Body of pancreas (tissue), 4 donors: ENCODE data around the gene SAYSD1. TPM values are rescaled to one million over a fixed set of nuclear protein-coding genes. Genes with fewer than 3 reads are reported as not detected.

Source experiments
- ATAC-seq: fragments of 150-250 bp; one replicate; pipeline ENCODE4 v1.9.1; 2016
- DNase-seq, 4 donors: peaks; one replicate each; pipeline ENCODE4 v3.0.0-alpha.2; 2019
- H3K27ac ChIP-seq, 4 donors: fragments of 200-600 bp; sonication (generic); 1 replicate in 3 of 4; 2 replicates in 1 of 4; pipeline versions ENCODE4 v1.5.1 to v1.6.1; 2016 to 2019; ENCODE audit warnings: mild to moderate bottlenecking in 1 of 4, mixed read lengths in 1 of 4, moderate library complexity in 1 of 4
- H3K27me3 ChIP-seq, 2 donors: fragments of 200-600 bp; sonication (generic); one replicate each; pipeline ENCODE4 v1.6.0; 2016; ENCODE audit warnings: mild to moderate bottlenecking in 1 of 2
- H3K36me3 ChIP-seq, 2 donors: fragments of 200-600 bp; sonication (generic); replicated peaks in 1 of 2; 2 replicates each; pipeline ENCODE4 v1.5.1; 2016; ENCODE audit warnings: low read depth in 2 of 2; ENCODE audit not compliant: insufficient read depth in 1 of 2
- H3K4me1 ChIP-seq: fragments of 200-600 bp; sonication (generic); one replicate; pipeline ENCODE4 v1.6.0; 2016
- H3K4me3 ChIP-seq, 2 donors: fragments of 200-600 bp; sonication (generic); 1 replicate in 1 of 2; 2 replicates in 1 of 2; pipeline ENCODE4 v1.5.1; 2016 to 2019
- H3K9me3 ChIP-seq, 3 donors: fragments of 200-600 bp; sonication (generic); 1 replicate in 2 of 3; 2 replicates in 1 of 3; pipeline ENCODE4 v1.5.1; 2016
- CTCF ChIP-seq, 7 experiments: fragments of 450-650 bp in 4 of 7; fragments of 200-600 bp in 3 of 7; sonication (generic) in 3 of 7; IDR thresholded peaks; one replicate each; pipeline ENCODE4 v1.5.1; 2016 to 2019; ENCODE audit warnings: antibody characterized with exemption in 7 of 7
- POLR2A ChIP-seq, 3 donors: fragments of 450-650 bp; IDR thresholded peaks; one replicate each; pipeline ENCODE4 v1.6.1; 2016; ENCODE audit warnings: antibody characterized with exemption in 3 of 3, mild to moderate bottlenecking in 2 of 3
- WGBS, 2 donors: methylation state at CpG; one replicate each; pipeline ENCODE4 v1.1.5; 2017; 5-methylcytosine and 5-hydroxymethylcytosine counted together
- intact Hi-C: fragments of 100-400 bp; cut with DNase I; formaldehyde crosslinking; loops from one replicate; pipeline ENCODE4 v1.15.1; 2023
- total RNA-seq, 2 donors: library from RNA; depleted of rRNA; stranded (reverse); fragments of >200 nt; gene quantifications; one replicate each; pipeline ENCODE4 v1.1.0, GENCODE V29; 2016

Gene SAYSD1
- total RNA-seq, result 10 to 100 TPM in 1 of 2 donors, 1 to 10 TPM in 1; 9.2 to 11.4 TPM

GRCh38 chr6:39114704-39115599 lies at the start of gene SAYSD1:
TSS of gene SAYSD1 (minus strand) at chr6:39115186. CDS start at chr6:39115089, 97 bp downstream.
- ATAC-seq (peak; percentile 96), DNase-seq (peak; percentile 94 to 95 (median 95))
- Histone ChIP-seq H3K36me3 (no peaks in the 10 kb centered on the region), H3K27me3 (no peaks in the 10 kb centered on the region), H3K9me3 (no peaks in the 10 kb centered on the region), H3K4me3 (peak within 1 kb of the TSS; percentile 17 to 50), H3K27ac (peak within 1 kb of the TSS; percentile 94 to 98 (median 96)), H3K4me1 (peaks cover 14% of the 10 kb centered on the region)
- peak; percentile 86 to 93 (median 90) for TF ChIP-seq POLR2A (IDR thresholded peaks at IDR 0.05)
- no peak for TF ChIP-seq CTCF (IDR thresholded peaks at IDR 0.05)
- 1 to 2% methylated on average over 18 to 68 of the region's 68 CpGs for WGBS, 2 donors
- intact Hi-C loops, result no loop called here

- ATAC-seq (no peak), DNase-seq (no peak)
- Histone ChIP-seq H3K27ac (no peak overlapping the region), H3K4me3 (no peak overlapping the region), H3K4me1 (no peaks in the 10 kb centered on the region), H3K27me3 (no peaks in the 10 kb centered on the region), H3K36me3 (no peaks in the 10 kb centered on the region), H3K9me3 (no peaks in the 10 kb centered on the region)
- WGBS, 2 donors, result 66 to 90% methylated on average over 3 of the region's 3 CpGs
- intact Hi-C loops, result no loop called here
- no peak for TF ChIP-seq CTCF (IDR thresholded peaks at IDR 0.05)
- no peak for TF ChIP-seq POLR2A (IDR thresholded peaks at IDR 0.05)
Measured at GRCh38 chr6:39157511-39157910, 42.5 kb upstream of the SAYSD1 start.

DNA sequence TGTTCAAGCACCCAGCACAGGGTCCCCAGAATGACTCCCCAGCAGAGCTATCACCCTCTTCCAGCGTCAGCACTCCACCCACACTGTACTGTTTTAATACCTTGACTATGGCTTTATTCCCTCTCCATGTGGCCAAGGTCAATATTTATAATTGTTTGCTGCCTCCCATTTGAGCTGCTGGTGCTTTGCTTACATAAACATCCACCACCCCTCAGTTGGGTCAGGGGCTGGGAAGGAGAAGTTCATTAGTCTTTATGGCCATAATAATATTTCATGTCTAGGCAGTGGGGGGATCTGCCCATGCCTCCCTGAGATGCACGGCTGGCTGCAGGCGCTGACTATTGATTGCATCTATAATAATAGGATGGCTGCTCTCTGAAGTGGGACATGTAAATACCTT lies 41.8 kb upstream of the SAYSD1 start:
- Histone ChIP-seq H3K4me3 (no peak overlapping the region), H3K4me1 (no peaks in the 10 kb centered on the region), H3K27me3 (no peaks in the 10 kb centered on the region), H3K36me3 (no peaks in the 10 kb centered on the region), H3K9me3 (no peaks in the 10 kb centered on the region), H3K27ac (no peak overlapping the region)
- intact Hi-C loops, result no loop called here
- WGBS, 2 donors, result 71 to 87% methylated on average over 3 of the region's 3 CpGs
- DNase-seq (no peak), ATAC-seq (no peak)
- TF ChIP-seq POLR2A (IDR thresholded peaks at IDR 0.05) (no peak), CTCF (IDR thresholded peaks at IDR 0.05) (no peak)

DNA sequence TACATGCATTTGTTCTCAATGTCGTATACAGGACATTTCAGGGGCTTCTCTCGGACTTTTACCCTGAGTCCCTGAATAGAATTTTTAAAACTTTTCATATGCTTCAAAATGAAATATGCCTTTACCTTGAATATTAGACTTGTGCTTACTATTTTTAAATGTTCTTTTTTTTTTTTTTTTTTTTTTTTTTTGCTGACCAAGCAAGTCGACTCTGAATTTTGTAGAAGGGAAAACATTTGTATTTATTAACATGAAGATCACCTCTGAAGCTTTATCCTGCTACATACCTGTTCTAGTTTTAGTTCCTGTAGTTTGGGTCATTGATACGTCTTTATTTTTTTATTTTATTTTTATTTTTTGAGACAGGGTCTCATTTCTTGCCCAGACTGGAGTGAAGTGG lies 39.7 kb upstream of the SAYSD1 start:
- intact Hi-C loops, result no loop called here

More for the DNA sequence above, 39.7 kb upstream of the SAYSD1 start:
- 76 to 77% methylated on average over 4 of the region's 4 CpGs for WGBS, 2 donors
- Histone ChIP-seq H3K9me3 (no peaks in the 10 kb centered on the region), H3K4me3 (no peak overlapping the region), H3K36me3 (no peaks in the 10 kb centered on the region), H3K4me1 (no peaks in the 10 kb centered on the region), H3K27me3 (no peaks in the 10 kb centered on the region), H3K27ac (no peak overlapping the region)
- TF ChIP-seq POLR2A (IDR thresholded peaks at IDR 0.05) (no peak), CTCF (IDR thresholded peaks at IDR 0.05) (no peak)
- DNase-seq (no peak), ATAC-seq (no peak)
